HG02981 (cell line): ENCODE measurements around the gene TSPAN31.
A peak's percentile ranks its signal among the peaks of the same experiment; 100 is the strongest.

Experiments used
- ATAC-seq: cut with Tn5 transposase; IDR thresholded peaks from one replicate; pipeline ENCODE4 v1.9.1; 2021; ENCODE audit warnings: mild to moderate bottlenecking, moderate library complexity; ENCODE audit not compliant: unreplicated experiment

Gene TSPAN31

GRCh38 chr12:57782243-57782607, 37.4 kb downstream of the TSPAN31 start:
- no peak for ATAC-seq

DNA sequence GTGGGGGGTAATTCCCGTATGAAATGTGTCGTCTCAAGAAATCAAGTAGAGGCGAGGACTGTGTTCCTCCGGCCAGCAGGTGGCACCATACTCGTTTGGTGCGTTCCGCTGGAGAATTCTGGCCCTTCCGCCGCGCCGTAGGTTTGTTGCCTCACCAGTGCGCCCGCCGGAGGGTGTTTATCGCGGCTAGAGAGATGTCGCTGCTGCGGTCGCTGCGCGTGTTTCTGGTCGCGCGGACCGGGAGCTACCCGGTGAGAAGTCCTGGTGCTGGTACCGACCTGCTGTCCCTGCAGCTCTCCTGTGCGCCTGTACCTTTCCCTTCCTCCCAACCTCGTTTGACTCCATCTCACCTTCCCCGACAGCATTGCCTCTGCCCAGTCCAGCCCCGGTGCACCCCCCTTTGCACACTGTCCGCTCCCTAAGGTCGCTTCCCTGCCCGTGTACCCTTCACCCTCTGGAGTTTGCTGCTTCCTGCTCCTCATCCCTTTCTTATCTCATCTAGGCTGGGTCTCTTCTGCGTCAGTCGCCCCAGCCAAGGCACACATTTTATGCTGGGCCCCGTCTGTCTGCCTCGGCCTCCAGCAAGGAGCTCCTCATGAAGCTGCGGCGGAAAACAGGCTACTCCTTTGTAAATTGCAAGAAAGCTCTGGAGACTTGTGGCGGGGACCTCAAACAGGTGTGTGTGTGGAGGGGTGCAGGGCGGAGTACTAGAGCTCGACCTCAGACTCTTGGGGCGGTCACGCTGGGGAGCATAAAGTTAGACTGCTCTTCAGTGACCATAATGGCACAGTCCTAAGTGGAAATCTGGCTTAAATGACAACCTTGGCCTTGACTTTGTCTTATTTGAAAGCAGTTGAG, 38.0 kb downstream of the TSPAN31 start, which contains the start of gene TSFM:
TSS of gene TSFM (plus strand) at position 180 of the 858 bp plus-strand sequence. CDS start at position 195, 15 bp downstream.
- peak; percentile 89 for ATAC-seq

DNA sequence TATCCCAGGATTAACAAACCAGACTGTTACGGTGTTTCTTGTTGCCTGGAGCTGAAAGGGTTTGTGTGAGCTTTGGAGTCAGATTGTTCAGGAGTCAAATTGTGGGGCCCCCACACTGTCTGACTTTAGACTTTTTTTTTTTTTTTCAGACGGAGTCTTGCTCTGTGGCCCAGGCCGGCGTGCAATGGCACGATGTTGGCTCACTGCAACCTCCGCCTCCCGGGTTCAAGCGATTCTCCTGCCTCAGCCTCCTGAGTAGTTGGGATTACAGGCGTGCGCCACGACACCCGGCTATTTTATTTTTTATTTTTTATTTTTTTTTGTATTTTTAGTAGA, 38.6 kb downstream of the TSPAN31 start:
- ATAC-seq = no peak

DNA sequence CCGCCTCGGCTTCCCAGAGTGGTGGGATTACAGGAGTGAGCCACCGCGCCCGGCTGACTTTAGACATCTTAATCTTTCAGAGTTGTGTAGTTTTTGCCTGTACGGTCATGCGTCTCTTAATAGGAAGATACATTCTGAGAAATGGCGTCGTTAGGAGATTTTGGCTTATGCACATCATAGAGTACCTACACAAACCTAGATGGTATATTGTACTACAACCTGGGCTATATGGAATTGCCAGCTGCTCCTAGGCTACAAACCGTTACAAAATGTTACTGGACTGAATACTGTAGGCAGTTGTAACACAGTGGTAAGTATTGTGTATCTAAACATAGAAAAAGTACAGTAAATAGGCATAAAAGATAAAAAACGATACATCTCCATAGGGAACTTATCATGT, 39.0 kb downstream of the TSPAN31 start:
- no peak for ATAC-seq

GRCh38 chr12:57793920-57794319, 49.1 kb downstream of the TSPAN31 start:
- ATAC-seq = no peak

DNA sequence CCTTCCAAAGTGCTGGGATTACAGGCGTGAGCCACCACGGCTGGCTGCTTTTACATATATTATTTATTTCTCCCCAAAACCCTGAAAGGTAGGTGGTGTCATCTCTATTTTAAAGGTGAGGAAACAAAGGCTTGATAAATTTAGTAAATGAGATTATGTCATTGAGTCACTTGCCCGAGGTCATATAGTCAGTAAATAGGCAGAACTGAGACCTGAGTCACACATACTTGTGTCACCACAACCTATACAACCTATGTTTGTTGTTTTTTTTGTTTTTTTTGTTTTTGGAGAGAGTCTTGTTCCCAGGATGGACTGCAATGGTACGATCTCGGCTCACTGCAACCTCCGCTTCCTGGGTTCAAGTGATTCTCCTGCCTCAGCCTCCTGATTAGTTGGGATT, 50.5 kb downstream of the TSPAN31 start:
- no peak for ATAC-seq

- ATAC-seq = no peak
These were observed 52.2 kb downstream of the TSPAN31 start for GRCh38 chr12:57796996-57797395.

- ATAC-seq = no peak
These were observed 53.1 kb downstream of the TSPAN31 start for GRCh38 chr12:57797933-57798332.
